Natural killer cell (primary cell): ENCODE measurements around the gene AOPEP. TPM values are rescaled to one million over a fixed set of nuclear protein-coding genes. Genes with fewer than 3 reads are reported as not detected.

ENCODE experiments used
- ATAC-seq, 3 donors: fragments of 150-1000 bp in 2 of 3; fragments of 200-7000 bp in 1 of 3; cut with Tn5 transposase; 1 replicate in 1 of 3; 2 replicates in 2 of 3; pipeline ENCODE4 v1.10.0; 2021; ENCODE audit warnings: mild to moderate bottlenecking in 2 of 3, moderate library complexity in 2 of 3
- DNase-seq, 2 donors: peaks; one replicate each; pipeline versions ENCODE4 v3.0.0 to v3.0.0-alpha.2; 2013 to 2021; ENCODE audit warnings: mixed read lengths in 1 of 2
- H3K27ac ChIP-seq: one replicate; pipeline ENCODE4 v1.5.1; 2013; ENCODE audit warnings: mild to moderate bottlenecking, low read length
- H3K27me3 ChIP-seq: one replicate; pipeline ENCODE4 v1.6.1; 2013; ENCODE audit warnings: low read length; ENCODE audit not compliant: control insufficient read depth, insufficient read depth
- H3K36me3 ChIP-seq: one replicate; pipeline ENCODE4 v1.6.1; 2013; ENCODE audit warnings: low read length; ENCODE audit not compliant: control insufficient read depth, insufficient read depth
- H3K4me1 ChIP-seq: one replicate; pipeline ENCODE4 v1.6.1; 2013; ENCODE audit warnings: low read length; ENCODE audit not compliant: control insufficient read depth, insufficient read depth
- H3K4me3 ChIP-seq: one replicate; pipeline ENCODE4 v1.5.1; 2013; ENCODE audit warnings: low read length
- H3K9me3 ChIP-seq: one replicate; pipeline ENCODE4 v1.6.1; 2013; ENCODE audit warnings: low read length; ENCODE audit not compliant: control insufficient read depth, insufficient read depth
- H3K27ac Mint-ChIP-seq, 2 donors: one replicate each; pipeline ENCODE4 v1.8.0; 2022; ENCODE audit warnings: mild to moderate bottlenecking in 2 of 2, mixed read lengths in 2 of 2, moderate library complexity in 1 of 2
- H3K27me3 Mint-ChIP-seq, 2 donors: one replicate each; pipeline ENCODE4 v1.8.0; 2022; ENCODE audit warnings: low read depth in 2 of 2, mixed read lengths in 2 of 2
- H3K36me3 Mint-ChIP-seq: one replicate; pipeline ENCODE4 v1.8.0; 2022; ENCODE audit warnings: mixed read lengths
- H3K4me1 Mint-ChIP-seq, 2 donors: one replicate each; pipeline ENCODE4 v1.8.0; 2022; ENCODE audit warnings: mixed read lengths in 2 of 2
- H3K4me3 Mint-ChIP-seq: one replicate; pipeline ENCODE4 v1.8.0; 2022; ENCODE audit warnings: mild to moderate bottlenecking, moderate library complexity, mixed read lengths
- H3K9me3 Mint-ChIP-seq, 2 donors: one replicate each; pipeline ENCODE4 v1.8.0; 2022; ENCODE audit warnings: mixed read lengths in 2 of 2
- WGBS: methylation state at CpG from one replicate; pipeline ENCODE4 v1.1.7; 2013; ENCODE audit warnings: missing lambda C conversion rate; ENCODE audit not compliant: insufficient coverage; 5-methylcytosine and 5-hydroxymethylcytosine counted together
- intact Hi-C: fragments of 100-400 bp; cut with micrococcal nuclease; formaldehyde crosslinking; loops from one replicate; pipeline ENCODE4 v1.14.2; 2022
- total RNA-seq, 4 donors: library from RNA; stranded (reverse); fragments of 120-200 nt in 1 of 4; gene quantifications; one replicate each; pipeline versions ENCODE4 v1.2.3 to v1.2.4, GENCODE V29; 2013 to 2022
- TF ChIP-seq, protein P1 (sequence below): fragments of 200-600 bp; IDR thresholded peaks from one replicate; pipeline ENCODE4 v1.8.0; 2022; ENCODE audit warnings: antibody characterized with exemption

Gene AOPEP
- total RNA-seq, 3 donors from 2014 or later (not counting 1 experiment from before 2014, with no cell fraction given): 20.1 to 22.6 (median 20.6) TPM

DNA sequence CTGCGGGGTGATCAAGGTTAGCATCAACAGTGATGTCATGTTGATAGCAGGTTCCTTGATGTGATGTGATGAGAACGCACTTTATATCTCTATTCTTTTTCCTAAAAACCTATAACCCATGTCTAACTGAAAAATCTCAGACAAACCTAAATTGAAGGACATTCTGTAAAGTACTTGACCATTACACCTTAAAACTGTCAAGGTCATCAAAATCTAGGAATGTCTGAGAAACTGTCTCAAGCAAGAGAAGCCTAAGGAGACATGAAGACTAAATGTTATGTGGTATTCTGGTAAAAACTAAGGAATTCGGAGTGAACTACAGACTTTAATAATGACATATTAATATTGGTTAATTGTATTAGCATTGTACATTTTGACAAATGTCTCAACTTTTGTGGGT, 170.0 kb downstream of the AOPEP start:
- H3K27ac Mint-ChIP-seq: no peak overlapping the region
- no peak overlapping the region for H3K4me3 Mint-ChIP-seq
- TF ChIP-seq, protein P1, sequence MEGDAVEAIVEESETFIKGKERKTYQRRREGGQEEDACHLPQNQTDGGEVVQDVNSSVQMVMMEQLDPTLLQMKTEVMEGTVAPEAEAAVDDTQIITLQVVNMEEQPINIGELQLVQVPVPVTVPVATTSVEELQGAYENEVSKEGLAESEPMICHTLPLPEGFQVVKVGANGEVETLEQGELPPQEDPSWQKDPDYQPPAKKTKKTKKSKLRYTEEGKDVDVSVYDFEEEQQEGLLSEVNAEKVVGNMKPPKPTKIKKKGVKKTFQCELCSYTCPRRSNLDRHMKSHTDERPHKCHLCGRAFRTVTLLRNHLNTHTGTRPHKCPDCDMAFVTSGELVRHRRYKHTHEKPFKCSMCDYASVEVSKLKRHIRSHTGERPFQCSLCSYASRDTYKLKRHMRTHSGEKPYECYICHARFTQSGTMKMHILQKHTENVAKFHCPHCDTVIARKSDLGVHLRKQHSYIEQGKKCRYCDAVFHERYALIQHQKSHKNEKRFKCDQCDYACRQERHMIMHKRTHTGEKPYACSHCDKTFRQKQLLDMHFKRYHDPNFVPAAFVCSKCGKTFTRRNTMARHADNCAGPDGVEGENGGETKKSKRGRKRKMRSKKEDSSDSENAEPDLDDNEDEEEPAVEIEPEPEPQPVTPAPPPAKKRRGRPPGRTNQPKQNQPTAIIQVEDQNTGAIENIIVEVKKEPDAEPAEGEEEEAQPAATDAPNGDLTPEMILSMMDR: no peak
- no peaks in the 10 kb centered on the region for H3K36me3 ChIP-seq
- 92% methylated on average over 2 of the region's 3 CpGs for WGBS
- H3K9me3 ChIP-seq: no peaks in the 10 kb centered on the region
- no peaks in the 10 kb centered on the region for H3K4me1 ChIP-seq
- H3K36me3 Mint-ChIP-seq: peaks cover 8% of the 10 kb centered on the region
- ATAC-seq (no peak), DNase-seq (no peak)
- H3K27ac ChIP-seq: no peak overlapping the region
- H3K27me3 ChIP-seq: no peaks in the 10 kb centered on the region
- H3K9me3 Mint-ChIP-seq: peaks cover under 1 to 3% of the 10 kb centered on the region in 2 donors
- peaks cover 0 to 5% of the 10 kb centered on the region in 2 donors for H3K4me1 Mint-ChIP-seq
- H3K27me3 Mint-ChIP-seq: no peaks in the 10 kb centered on the region
- intact Hi-C loops: no loop called here
- no peak overlapping the region for H3K4me3 ChIP-seq

DNA sequence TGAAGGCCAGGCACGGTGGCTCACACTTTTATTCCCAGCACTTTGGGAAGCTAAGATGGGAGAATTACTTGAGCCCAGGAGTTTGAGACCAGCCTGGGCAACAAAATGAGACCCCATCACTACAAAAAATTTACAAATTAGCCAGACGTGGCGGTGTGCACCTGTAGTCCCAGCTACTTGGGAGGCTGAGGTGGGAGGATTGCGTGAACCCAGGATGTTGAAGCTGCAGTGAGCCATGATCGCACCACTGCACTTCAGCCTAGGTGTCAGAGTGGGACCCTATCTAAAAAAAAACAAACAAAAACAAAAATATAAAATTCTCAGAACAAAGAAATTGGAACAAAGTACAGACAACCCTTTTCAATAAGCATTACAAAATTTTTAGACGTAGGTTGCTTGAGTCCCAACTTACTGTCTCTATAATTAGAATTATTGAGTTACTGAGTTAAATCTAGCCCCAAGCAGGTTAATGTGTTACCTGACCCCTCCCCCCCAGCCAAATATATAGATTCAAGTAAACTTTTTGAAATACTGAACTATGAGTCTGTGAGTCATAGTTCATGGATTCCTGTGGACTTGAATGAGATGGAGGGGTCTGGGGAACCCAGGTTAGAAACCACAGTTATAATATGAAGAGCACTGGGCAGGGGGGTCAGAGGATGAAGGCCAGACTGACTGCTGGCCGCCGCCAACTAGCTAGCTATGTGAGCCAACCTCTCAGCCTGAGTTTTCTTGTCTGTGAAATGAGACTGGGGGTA, 173.1 kb downstream of the AOPEP start:
- H3K36me3 Mint-ChIP-seq: no peaks in the 10 kb centered on the region
- intact Hi-C loops: no loop called here

DNA sequence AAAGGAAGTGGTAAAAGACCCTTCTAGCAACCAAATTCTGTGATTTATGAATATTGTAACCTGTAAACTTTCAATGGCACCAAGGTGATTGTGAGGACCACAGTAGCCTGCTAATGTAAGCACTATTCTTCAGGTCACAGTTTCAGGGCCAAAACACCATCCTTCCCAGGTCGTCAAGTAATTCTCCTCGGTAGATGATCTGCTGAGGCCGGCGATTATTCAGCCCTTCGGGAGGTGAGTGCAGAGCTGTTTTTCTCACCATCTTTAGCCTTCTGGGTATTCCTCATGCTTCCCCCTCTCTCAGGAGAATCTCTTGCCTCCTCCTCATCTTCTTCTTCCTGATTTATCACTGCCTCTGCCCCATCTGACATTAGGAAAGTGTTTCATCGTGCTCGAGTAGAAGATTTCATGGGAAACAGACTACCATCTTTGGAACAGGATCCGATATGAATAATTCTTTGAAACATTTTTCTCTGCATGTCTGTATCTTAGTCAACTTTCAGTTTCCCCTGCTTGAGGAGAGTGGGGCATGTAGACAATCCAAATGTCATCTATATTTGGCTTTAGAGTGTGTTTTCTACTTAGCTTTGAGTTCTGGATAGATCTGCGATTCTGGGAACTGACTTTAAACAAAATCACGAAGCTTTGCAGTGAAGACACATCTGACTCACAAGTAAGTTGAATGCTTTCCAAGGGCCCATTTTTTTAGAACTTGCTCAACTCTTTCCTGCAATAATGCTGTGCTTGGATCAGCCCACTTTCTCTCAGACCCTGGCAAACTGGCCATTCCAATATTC, 173.9 kb downstream of the AOPEP start:
- Histone ChIP-seq H3K4me3 (no peak overlapping the region), H3K27me3 (no peaks in the 10 kb centered on the region), H3K9me3 (no peaks in the 10 kb centered on the region), H3K4me1 (no peaks in the 10 kb centered on the region), H3K27ac (no peak overlapping the region), H3K36me3 (no peaks in the 10 kb centered on the region)
- WGBS: 85% methylated on average over 10 of the region's 10 CpGs
- peaks cover 0 to 6% of the 10 kb centered on the region in 2 donors for H3K4me1 Mint-ChIP-seq
- TF ChIP-seq, protein P1: no peak
- ATAC-seq (no peak), DNase-seq (no peak)
- H3K36me3 Mint-ChIP-seq: no peaks in the 10 kb centered on the region
- H3K27me3 Mint-ChIP-seq: no peaks in the 10 kb centered on the region
- no peak overlapping the region for H3K27ac Mint-ChIP-seq
- H3K4me3 Mint-ChIP-seq: no peak overlapping the region
- H3K9me3 Mint-ChIP-seq: no peaks in the 10 kb centered on the region
- intact Hi-C loops: no loop called here

More for the DNA sequence above, 173.1 kb downstream of the AOPEP start:
- H3K27ac Mint-ChIP-seq: no peak overlapping the region
- ATAC-seq (no peak), DNase-seq (no peak)
- H3K27me3 Mint-ChIP-seq: no peaks in the 10 kb centered on the region
- Histone ChIP-seq H3K27ac (no peak overlapping the region), H3K4me1 (no peaks in the 10 kb centered on the region), H3K4me3 (no peak overlapping the region), H3K36me3 (no peaks in the 10 kb centered on the region), H3K27me3 (no peaks in the 10 kb centered on the region), H3K9me3 (no peaks in the 10 kb centered on the region)
- 97% methylated on average over 7 of the region's 8 CpGs for WGBS
- no peaks in the 10 kb centered on the region for H3K9me3 Mint-ChIP-seq
- TF ChIP-seq, protein P1: no peak
- H3K4me3 Mint-ChIP-seq: no peak overlapping the region
- peaks cover 0 to 6% of the 10 kb centered on the region in 2 donors for H3K4me1 Mint-ChIP-seq
